CD8-positive, alpha-beta memory T cell (primary cell): Measurements from ENCODE around the gene FOXC2. TPM values are rescaled to one million over a fixed set of nuclear protein-coding genes. Genes with fewer than 3 reads are reported as not detected.

Experiments used
- CTCF ChIA-PET: fragments of 350-600 bp; sonication (Branson Sonifier 250); formaldehyde crosslinking; loops from one replicate; lab custom pipeline; 2021; ENCODE audit warnings: antibody characterized with exemption; lab: Charles Lee
- POLR2A ChIA-PET: fragments of 350-600 bp; sonication (Branson Sonifier 250); formaldehyde crosslinking; loops from one replicate; lab custom pipeline; 2021; ENCODE audit warnings: antibody characterized with exemption; lab: Charles Lee
- DNase-seq, 5 donors: peaks; one replicate each; pipeline versions ENCODE4 v3.0.0 to v3.0.0-alpha.2; 2020 to 2022; ENCODE audit warnings: mixed read lengths in 1 of 5
- H3K27ac ChIP-seq: one replicate; pipeline ENCODE4 v1.7.0; 2013; ENCODE audit warnings: low read depth, mild to moderate bottlenecking, low read length, moderate library complexity
- H3K27me3 ChIP-seq: 2 replicates; pipeline ENCODE4 v1.7.0; 2013; ENCODE audit warnings: low read length, mild to moderate bottlenecking; ENCODE audit not compliant: insufficient read depth, poor library complexity, severe bottlenecking
- H3K36me3 ChIP-seq: 2 replicates; pipeline ENCODE4 v1.7.0; 2013; ENCODE audit warnings: mild to moderate bottlenecking, low read length, moderate library complexity; ENCODE audit not compliant: insufficient read depth
- H3K4me1 ChIP-seq: 2 replicates; pipeline ENCODE4 v1.7.0; 2013; ENCODE audit warnings: mild to moderate bottlenecking, low read length, moderate library complexity; ENCODE audit not compliant: insufficient read depth
- H3K4me3 ChIP-seq: 2 replicates; pipeline ENCODE4 v1.7.0; 2013; ENCODE audit warnings: mild to moderate bottlenecking, low read length
- H3K9me3 ChIP-seq: 2 replicates; pipeline ENCODE4 v1.7.0; 2013; ENCODE audit warnings: mild to moderate bottlenecking, low read length
- H3K27ac Mint-ChIP-seq, 8 donors: one replicate each; pipeline ENCODE4 v1.8.0; 2020 to 2021; ENCODE audit warnings: mixed read lengths in 8 of 8, mild to moderate bottlenecking in 6 of 8, inconsistent platforms in 3 of 8, moderate library complexity in 3 of 8
- H3K27me3 Mint-ChIP-seq, 2 donors: one replicate each; pipeline ENCODE4 v1.8.0; 2020 to 2021; ENCODE audit warnings: mixed read lengths in 2 of 2, mild to moderate bottlenecking in 1 of 2, moderate library complexity in 1 of 2
- H3K36me3 Mint-ChIP-seq, 3 donors: one replicate each; pipeline ENCODE4 v1.8.0; 2020 to 2021; ENCODE audit warnings: mixed read lengths in 3 of 3, inconsistent platforms in 1 of 3, mild to moderate bottlenecking in 1 of 3
- H3K4me1 Mint-ChIP-seq, 3 donors: one replicate each; pipeline ENCODE4 v1.8.0; 2020 to 2021; ENCODE audit warnings: mixed read lengths in 3 of 3, inconsistent platforms in 1 of 3, mild to moderate bottlenecking in 1 of 3
- H3K4me3 Mint-ChIP-seq, 7 donors: one replicate each; pipeline ENCODE4 v1.8.0; 2020 to 2021; ENCODE audit warnings: mixed read lengths in 7 of 7, mild to moderate bottlenecking in 6 of 7, moderate library complexity in 4 of 7, inconsistent platforms in 2 of 7
- H3K9me3 Mint-ChIP-seq, 5 donors: one replicate each; pipeline ENCODE4 v1.8.0; 2020 to 2022; ENCODE audit warnings: mixed read lengths in 5 of 5, mild to moderate bottlenecking in 3 of 5, moderate library complexity in 2 of 5, inconsistent platforms in 1 of 5
- polyA plus RNA-seq: library from polyadenylated mRNA; unstranded; fragments of 300-500 nt; fragmentation: Illumina TruSeq; gene quantifications from one replicate; pipeline ENCODE4 v1.2.3, GENCODE V29; 2021
- total RNA-seq, 2 experiments: library from RNA; stranded (reverse); gene quantifications; one replicate each; pipeline ENCODE4 v1.2.3, GENCODE V29; 2021

Gene FOXC2
- not detected for total RNA-seq
- not detected for polyA plus RNA-seq

GRCh38 chr16:86566601-86566965 lies at the start of gene FOXC2:
TSS of gene FOXC2 (plus strand) at chr16:86566829. CDS start at chr16:86567336, 507 bp downstream.
- peaks cover 38% of the 10 kb centered on the region for H3K27me3 ChIP-seq
- H3K4me3 ChIP-seq = no peak within 1 kb of the TSS
- no peak within 1 kb of the TSS for H3K27ac ChIP-seq
- no peaks in the 10 kb centered on the region for H3K36me3 ChIP-seq
- ChIA-PET POLR2A (no interaction called here), CTCF (no interaction called here)
- DNase-seq = peak in 3 of 5 donors; percentile 12 to 50 (median 36)
- H3K9me3 ChIP-seq = no peaks in the 10 kb centered on the region
- peaks cover 16 to 39% (median 18%) of the 10 kb centered on the region in 3 donors for H3K4me1 Mint-ChIP-seq
- peak within 1 kb of the TSS in 1 of 8 donors; percentile 29 for H3K27ac Mint-ChIP-seq
- H3K4me3 Mint-ChIP-seq = peak within 1 kb of the TSS in 4 of 7 donors; percentile 11 to 73 (median 23)
- peaks cover 57 to 80% of the 10 kb centered on the region in 2 donors for H3K27me3 Mint-ChIP-seq
- peaks cover 11% of the 10 kb centered on the region for H3K4me1 ChIP-seq
- H3K9me3 Mint-ChIP-seq = no peaks in the 10 kb centered on the region
- H3K36me3 Mint-ChIP-seq = no peaks in the 10 kb centered on the region

- Mint-ChIP-seq H3K4me1 (peaks cover 9 to 23% (median 11%) of the 10 kb centered on the region in 3 donors), H3K9me3 (peaks cover 0 to 1% (median 0%) of the 10 kb centered on the region in 5 donors), H3K36me3 (peaks cover 0 to 2% (median 0%) of the 10 kb centered on the region in 3 donors), H3K27me3 (peaks cover 44 to 73% of the 10 kb centered on the region in 2 donors), H3K4me3 (no peak overlapping the region), H3K27ac (no peak overlapping the region)
- Histone ChIP-seq H3K27ac (no peak overlapping the region), H3K9me3 (no peaks in the 10 kb centered on the region), H3K4me1 (no peaks in the 10 kb centered on the region), H3K27me3 (peaks cover 21% of the 10 kb centered on the region), H3K36me3 (no peaks in the 10 kb centered on the region), H3K4me3 (no peak overlapping the region)
- peak in 1 of 5 donors; percentile 7 for DNase-seq
- ChIA-PET POLR2A (no interaction called here), CTCF (no interaction called here)
Observed at GRCh38 chr16:86517033-86517432, 49.6 kb upstream of the FOXC2 start.

GRCh38 chr16:86517652-86518258 lies 48.9 kb upstream of the FOXC2 start:
- peaks cover 0 to 1% (median 0%) of the 10 kb centered on the region in 5 donors for H3K9me3 Mint-ChIP-seq
- no peak overlapping the region for H3K4me3 ChIP-seq
- no peak overlapping the region for H3K27ac Mint-ChIP-seq
- CTCF ChIA-PET = no interaction called here
- POLR2A ChIA-PET = no interaction called here
- no peaks in the 10 kb centered on the region for H3K4me1 ChIP-seq
- H3K9me3 ChIP-seq = no peaks in the 10 kb centered on the region
- H3K4me1 Mint-ChIP-seq = peaks cover 9 to 23% (median 11%) of the 10 kb centered on the region in 3 donors
- DNase-seq = peak in 1 of 5 donors; percentile 39
- H3K36me3 Mint-ChIP-seq = peaks cover 0 to 2% (median 0%) of the 10 kb centered on the region in 3 donors
- H3K27me3 ChIP-seq = peaks cover 22% of the 10 kb centered on the region
- H3K4me3 Mint-ChIP-seq = no peak overlapping the region
- H3K36me3 ChIP-seq = no peaks in the 10 kb centered on the region
- H3K27me3 Mint-ChIP-seq = peaks cover 43 to 72% of the 10 kb centered on the region in 2 donors
- H3K27ac ChIP-seq = no peak overlapping the region

GRCh38 chr16:86519007-86519648 lies 47.5 kb upstream of the FOXC2 start:
- H3K27me3 ChIP-seq = peaks cover 19% of the 10 kb centered on the region

GRCh38 chr16:86519649-86520316 lies 46.8 kb upstream of the FOXC2 start:
- H3K36me3 Mint-ChIP-seq = no peaks in the 10 kb centered on the region
- Histone ChIP-seq H3K4me3 (no peak overlapping the region), H3K27ac (no peak overlapping the region), H3K4me1 (no peaks in the 10 kb centered on the region), H3K27me3 (peaks cover 19% of the 10 kb centered on the region), H3K9me3 (no peaks in the 10 kb centered on the region), H3K36me3 (no peaks in the 10 kb centered on the region)
- H3K27ac Mint-ChIP-seq = no peak overlapping the region
- peak; percentile 14 to 60 (median 45) for DNase-seq
- peaks cover 0 to 1% (median 0%) of the 10 kb centered on the region in 5 donors for H3K9me3 Mint-ChIP-seq
- peaks cover 32 to 55% of the 10 kb centered on the region in 2 donors for H3K27me3 Mint-ChIP-seq
- POLR2A ChIA-PET = no interaction called here
- peak overlapping the region in 6 of 7 donors; percentile 15 to 75 (median 52) for H3K4me3 Mint-ChIP-seq
- CTCF ChIA-PET = no interaction called here
- peaks cover 4 to 14% (median 6%) of the 10 kb centered on the region in 3 donors for H3K4me1 Mint-ChIP-seq

More at GRCh38 chr16:86519007-86519648, 47.5 kb upstream of the FOXC2 start:
- CTCF ChIA-PET = no interaction called here
- Histone ChIP-seq H3K4me1 (no peaks in the 10 kb centered on the region), H3K27ac (no peak overlapping the region), H3K9me3 (no peaks in the 10 kb centered on the region), H3K4me3 (no peak overlapping the region), H3K36me3 (no peaks in the 10 kb centered on the region)
- H3K4me1 Mint-ChIP-seq = peaks cover 4 to 14% (median 6%) of the 10 kb centered on the region in 3 donors
- POLR2A ChIA-PET = no interaction called here
- H3K36me3 Mint-ChIP-seq = no peaks in the 10 kb centered on the region
- peaks cover 36 to 61% of the 10 kb centered on the region in 2 donors for H3K27me3 Mint-ChIP-seq
- H3K27ac Mint-ChIP-seq = no peak overlapping the region
- peak in 1 of 5 donors; percentile 29 for DNase-seq
- no peaks in the 10 kb centered on the region for H3K9me3 Mint-ChIP-seq
- peak overlapping the region in 3 of 7 donors; percentile 5 to 75 (median 43) for H3K4me3 Mint-ChIP-seq

GRCh38 chr16:86520317-86521210 lies 46.1 kb upstream of the FOXC2 start:
- DNase-seq = peak in 1 of 5 donors; percentile 27
- Histone ChIP-seq H3K4me3 (no peak overlapping the region), H3K27ac (no peak overlapping the region), H3K27me3 (peaks cover 19% of the 10 kb centered on the region), H3K4me1 (no peaks in the 10 kb centered on the region), H3K36me3 (no peaks in the 10 kb centered on the region), H3K9me3 (no peaks in the 10 kb centered on the region)
- H3K4me1 Mint-ChIP-seq = peaks cover 4 to 14% (median 6%) of the 10 kb centered on the region in 3 donors
- POLR2A ChIA-PET = no interaction called here
- CTCF ChIA-PET = no interaction called here
- H3K27me3 Mint-ChIP-seq = peaks cover 28 to 50% of the 10 kb centered on the region in 2 donors
- peaks cover 0 to 2% (median 0%) of the 10 kb centered on the region in 5 donors for H3K9me3 Mint-ChIP-seq
- H3K4me3 Mint-ChIP-seq = peak overlapping the region in 5 of 7 donors; percentile 15 to 65 (median 51)
- no peak overlapping the region for H3K27ac Mint-ChIP-seq
- no peaks in the 10 kb centered on the region for H3K36me3 Mint-ChIP-seq

GRCh38 chr16:86521236-86522197 lies 45.1 kb upstream of the FOXC2 start:
- Mint-ChIP-seq H3K27ac (no peak overlapping the region), H3K9me3 (peaks cover 0 to 7% (median 3%) of the 10 kb centered on the region in 5 donors), H3K27me3 (peaks cover 24 to 46% of the 10 kb centered on the region in 2 donors), H3K4me3 (no peak overlapping the region), H3K36me3 (no peaks in the 10 kb centered on the region), H3K4me1 (peaks cover 4 to 14% (median 6%) of the 10 kb centered on the region in 3 donors)
- no peaks in the 10 kb centered on the region for H3K4me1 ChIP-seq
- POLR2A ChIA-PET = no interaction called here
- no peak overlapping the region for H3K27ac ChIP-seq
- peaks cover 19% of the 10 kb centered on the region for H3K27me3 ChIP-seq
- H3K9me3 ChIP-seq = no peaks in the 10 kb centered on the region
- DNase-seq = peak in 1 of 5 donors; percentile 8
- CTCF ChIA-PET = no interaction called here
- H3K4me3 ChIP-seq = no peak overlapping the region
- no peaks in the 10 kb centered on the region for H3K36me3 ChIP-seq
